ENCODE measurements around the gene ATF7.

ATF7 gene

DNA sequence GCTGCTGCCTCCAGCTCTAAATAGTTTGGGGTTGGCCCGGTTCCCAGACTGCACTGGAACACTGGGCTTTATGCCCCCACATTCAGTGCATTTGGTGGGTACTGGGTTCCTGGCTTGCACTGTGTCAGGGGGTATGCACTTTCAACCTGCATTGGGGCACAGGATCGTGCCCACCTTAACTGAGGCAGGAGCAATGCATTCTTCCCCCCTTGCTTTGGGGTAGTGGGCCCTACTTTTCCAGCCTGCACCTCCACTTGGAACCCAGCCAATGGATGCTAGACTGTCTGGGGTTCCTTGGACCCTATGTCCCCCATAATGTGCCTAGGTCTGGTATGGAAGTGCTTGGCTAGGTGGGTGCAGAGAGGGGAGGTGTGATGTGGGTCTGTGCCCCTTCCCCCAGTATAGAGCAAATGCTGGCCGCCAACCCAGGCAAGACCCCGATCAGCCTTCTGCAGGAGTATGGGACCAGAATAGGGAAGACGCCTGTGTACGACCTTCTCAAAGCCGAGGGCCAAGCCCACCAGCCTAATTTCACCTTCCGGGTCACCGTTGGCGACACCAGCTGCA is 124.5 kb downstream of the ATF7 start:
- Histone ChIP-seq H3K9me3 (ENCODE audit: low read length) (no peaks in the 10 kb centered on the region), H3K9ac (ENCODE audit: low read length) (peak overlapping the region; percentile 88), H3K27me3 (ENCODE audit: insufficient read depth, low read length) (no peaks in the 10 kb centered on the region), H3K9me2 (ENCODE audit: low read depth, low read length) (no peaks in the 10 kb centered on the region), H3K4me2 (ENCODE audit: low read length) (peak overlapping the region; percentile 92), H3K4me1 (ENCODE audit: insufficient read depth, low read length, severe bottlenecking) (peaks cover 30% of the 10 kb centered on the region), H3K27ac (ENCODE audit: low read depth, low read length, poor library complexity, severe bottlenecking) (peak overlapping the region; percentile 86), H3F3A (ENCODE audit: insufficient read depth, low read length) (no peaks in the 10 kb centered on the region), H3K79me2 (ENCODE audit: insufficient read depth, low read length) (peaks cover 7% of the 10 kb centered on the region; the same call in 1 of the 2 replicates), H3K4me3 (ENCODE audit: low read depth, low read length, poor library complexity, severe bottlenecking) (peak overlapping the region; percentile 80), H3K36me3 (ENCODE audit: insufficient read depth, low read length) (peaks cover 25% of the 10 kb centered on the region; the same call in 1 of the 2 replicates), H2AFZ (ENCODE audit: low read length) (no peak overlapping the region), H4K20me1 (ENCODE audit: insufficient read depth, low read length) (no peaks in the 10 kb centered on the region)
- no peak for TF ChIP-seq EZH2 (IDR thresholded peaks at IDR 0.05; ENCODE audit: borderline replicate concordance, low read length)
- TF ChIP-seq, protein P1, sequence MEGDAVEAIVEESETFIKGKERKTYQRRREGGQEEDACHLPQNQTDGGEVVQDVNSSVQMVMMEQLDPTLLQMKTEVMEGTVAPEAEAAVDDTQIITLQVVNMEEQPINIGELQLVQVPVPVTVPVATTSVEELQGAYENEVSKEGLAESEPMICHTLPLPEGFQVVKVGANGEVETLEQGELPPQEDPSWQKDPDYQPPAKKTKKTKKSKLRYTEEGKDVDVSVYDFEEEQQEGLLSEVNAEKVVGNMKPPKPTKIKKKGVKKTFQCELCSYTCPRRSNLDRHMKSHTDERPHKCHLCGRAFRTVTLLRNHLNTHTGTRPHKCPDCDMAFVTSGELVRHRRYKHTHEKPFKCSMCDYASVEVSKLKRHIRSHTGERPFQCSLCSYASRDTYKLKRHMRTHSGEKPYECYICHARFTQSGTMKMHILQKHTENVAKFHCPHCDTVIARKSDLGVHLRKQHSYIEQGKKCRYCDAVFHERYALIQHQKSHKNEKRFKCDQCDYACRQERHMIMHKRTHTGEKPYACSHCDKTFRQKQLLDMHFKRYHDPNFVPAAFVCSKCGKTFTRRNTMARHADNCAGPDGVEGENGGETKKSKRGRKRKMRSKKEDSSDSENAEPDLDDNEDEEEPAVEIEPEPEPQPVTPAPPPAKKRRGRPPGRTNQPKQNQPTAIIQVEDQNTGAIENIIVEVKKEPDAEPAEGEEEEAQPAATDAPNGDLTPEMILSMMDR (IDR thresholded peaks at IDR 0.05; ENCODE audit: low read length), result no peak

DNA sequence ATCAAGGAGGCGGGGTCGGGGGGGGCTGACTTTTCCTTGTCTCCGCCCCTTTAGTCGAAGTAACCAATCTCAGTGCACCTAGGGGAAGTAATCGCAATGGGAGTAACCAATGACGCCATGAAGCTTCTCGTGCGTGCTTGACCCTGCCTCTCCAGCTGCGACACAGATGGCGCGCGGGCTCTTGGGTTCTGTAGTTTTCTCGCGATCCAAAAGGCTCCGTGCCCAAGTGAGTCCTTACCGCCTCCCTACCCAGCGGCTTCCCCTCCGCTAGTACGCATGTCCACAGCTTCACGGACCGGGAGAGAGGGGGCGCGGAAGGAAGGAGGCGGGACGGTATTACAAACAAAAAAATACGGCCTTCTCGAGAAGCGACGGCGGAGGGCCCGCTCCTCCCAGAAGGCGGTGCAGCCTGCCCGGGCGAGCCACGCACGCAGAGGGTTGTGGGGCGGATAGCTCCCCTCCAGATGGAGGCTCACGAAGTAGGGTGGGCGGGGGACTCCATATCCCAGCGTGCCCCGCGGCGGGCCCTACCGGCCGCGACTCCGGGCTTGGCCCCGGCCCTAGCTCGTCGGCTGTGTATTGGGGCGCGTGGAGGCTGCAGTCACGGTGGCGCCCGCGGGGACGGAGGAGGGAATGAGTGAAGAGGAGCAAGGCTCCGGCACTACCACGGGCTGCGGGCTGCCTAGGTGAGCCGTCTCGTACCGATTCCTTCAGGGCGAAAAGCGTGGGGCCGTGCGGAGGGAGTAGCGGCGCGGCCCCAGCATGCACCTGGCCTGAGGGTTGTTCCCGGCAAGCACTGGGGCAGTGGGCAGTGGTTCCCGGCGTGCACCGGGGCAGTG is 125.2 kb downstream of the ATF7 start, which contains the start of gene TARBP2:
TSS of gene TARBP2 (plus strand) at position 508 of the 839 bp plus-strand sequence. CDS start at position 634, 126 bp downstream.
- H3K4me1 ChIP-seq (ENCODE audit: insufficient read depth, low read length, severe bottlenecking), result peaks cover 30% of the 10 kb centered on the region
- peaks cover 20% of the 10 kb centered on the region; the same call in 1 of the 2 replicates for H3K36me3 ChIP-seq (ENCODE audit: insufficient read depth, low read length)
- peak within 1 kb of the TSS; percentile 88 for H3K9ac ChIP-seq (ENCODE audit: low read length)
- peaks cover 7% of the 10 kb centered on the region; the same call in 1 of the 2 replicates for H3K79me2 ChIP-seq (ENCODE audit: insufficient read depth, low read length)
- no peaks in the 10 kb centered on the region for H3K9me3 ChIP-seq (ENCODE audit: low read length)
- H2AFZ ChIP-seq (ENCODE audit: low read length), result no peak within 1 kb of the TSS
- TF ChIP-seq EZH2 (IDR thresholded peaks at IDR 0.05; ENCODE audit: borderline replicate concordance, low read length), result no peak
- TF ChIP-seq, protein P1 (IDR thresholded peaks at IDR 0.05; ENCODE audit: low read length), result no peak
- H3K4me3 ChIP-seq (ENCODE audit: low read depth, low read length, poor library complexity, severe bottlenecking), result peak within 1 kb of the TSS; percentile 80
- H3K27ac ChIP-seq (ENCODE audit: low read depth, low read length, poor library complexity, severe bottlenecking), result peak within 1 kb of the TSS; percentile 86
- no peaks in the 10 kb centered on the region for H4K20me1 ChIP-seq (ENCODE audit: insufficient read depth, low read length)
- H3F3A ChIP-seq (ENCODE audit: insufficient read depth, low read length), result no peaks in the 10 kb centered on the region
- H3K4me2 ChIP-seq (ENCODE audit: low read length), result peak within 1 kb of the TSS; percentile 97
- no peaks in the 10 kb centered on the region for H3K9me2 ChIP-seq (ENCODE audit: low read depth, low read length)
- H3K27me3 ChIP-seq (ENCODE audit: insufficient read depth, low read length), result no peaks in the 10 kb centered on the region

DNA sequence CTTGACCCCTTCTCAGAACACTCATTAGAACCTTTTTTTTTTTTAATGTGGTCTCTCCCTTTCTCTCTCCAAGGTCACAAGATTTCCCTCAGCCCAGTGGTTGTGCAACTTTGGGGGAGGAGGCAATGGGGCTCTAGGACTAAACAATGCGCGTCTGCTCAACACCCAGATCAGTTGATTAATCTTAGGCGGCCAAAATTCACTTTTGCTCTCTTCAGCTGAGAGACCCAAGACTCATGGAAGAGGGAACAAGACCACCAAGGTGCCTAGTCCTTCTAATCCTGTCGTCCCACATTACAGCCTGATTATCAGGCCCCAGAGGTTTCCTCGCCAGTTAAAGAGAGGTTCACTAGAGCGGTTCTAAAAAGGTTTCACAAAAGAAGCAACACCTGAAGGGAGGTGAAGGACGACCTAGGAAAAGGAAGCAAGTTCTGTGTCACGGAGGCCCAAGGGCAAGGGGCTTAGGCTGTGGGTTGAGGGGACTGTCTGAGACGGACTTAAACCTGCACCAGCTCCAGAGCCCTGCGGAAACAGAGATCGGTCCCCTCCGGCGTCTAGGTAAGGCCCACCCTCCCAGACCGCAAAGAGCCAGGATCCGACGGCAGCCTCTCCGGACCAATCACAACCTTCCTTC is 125.9 kb downstream of the ATF7 start:
- Histone ChIP-seq H2AFZ (ENCODE audit: low read length) (no peak overlapping the region), H3K79me2 (ENCODE audit: insufficient read depth, low read length) (peaks cover 7% of the 10 kb centered on the region; the same call in 1 of the 2 replicates)

More for the DNA sequence above, 125.9 kb downstream of the ATF7 start:
- H3K9me2 ChIP-seq (ENCODE audit: low read depth, low read length), result no peaks in the 10 kb centered on the region
- peak overlapping the region; percentile 80 for H3K9ac ChIP-seq (ENCODE audit: low read length)
- no peaks in the 10 kb centered on the region for H3K9me3 ChIP-seq (ENCODE audit: low read length)
- TF ChIP-seq, protein P1 (IDR thresholded peaks at IDR 0.05; ENCODE audit: low read length), result no peak
- no peak for TF ChIP-seq EZH2 (IDR thresholded peaks at IDR 0.05; ENCODE audit: borderline replicate concordance, low read length)
- H3K27me3 ChIP-seq (ENCODE audit: insufficient read depth, low read length), result no peaks in the 10 kb centered on the region
- H3K4me1 ChIP-seq (ENCODE audit: insufficient read depth, low read length, severe bottlenecking), result peaks cover 30% of the 10 kb centered on the region
- H3K4me2 ChIP-seq (ENCODE audit: low read length), result peak overlapping the region; percentile 97
- H4K20me1 ChIP-seq (ENCODE audit: insufficient read depth, low read length), result no peaks in the 10 kb centered on the region
- H3K27ac ChIP-seq (ENCODE audit: low read depth, low read length, poor library complexity, severe bottlenecking), result peak overlapping the region; percentile 86
- H3K4me3 ChIP-seq (ENCODE audit: low read depth, low read length, poor library complexity, severe bottlenecking), result peak overlapping the region; percentile 80
- no peaks in the 10 kb centered on the region for H3F3A ChIP-seq (ENCODE audit: insufficient read depth, low read length)
- peaks cover 14% of the 10 kb centered on the region; the same call in 1 of the 2 replicates for H3K36me3 ChIP-seq (ENCODE audit: insufficient read depth, low read length)
